ENCODE results near the gene MLIP. TPM values are rescaled to one million over a fixed set of nuclear protein-coding genes. Genes with fewer than 3 reads are reported as not detected.
"Not testable (repeated sequence)": the region's sequence is repeated elsewhere in the genome, so short reads cannot be mapped to it uniquely, and the experiment has no call there.

MLIP gene
- total RNA-seq, 1 donor from 2014 or later: 0.44 TPM

DNA sequence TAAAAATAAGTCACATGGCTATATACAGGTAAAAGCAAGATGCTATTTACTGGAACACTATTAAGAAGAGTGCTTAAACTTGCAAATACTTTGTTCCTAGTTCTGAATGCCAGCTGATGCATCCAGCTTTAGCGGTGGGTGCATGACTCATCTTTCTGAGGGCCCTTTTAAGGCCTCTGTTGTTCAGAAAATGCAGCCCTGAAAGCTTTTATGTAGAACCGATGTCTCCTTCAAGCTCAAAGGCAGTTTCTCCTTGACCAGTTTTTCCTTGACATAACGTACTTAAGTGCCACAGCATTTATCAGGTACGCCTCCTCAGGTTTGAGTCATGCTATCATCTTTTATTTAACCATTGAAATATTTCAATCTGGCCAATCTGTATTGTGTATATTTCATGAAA lies 82.8 kb downstream of the MLIP start:
- no peaks in the 10 kb centered on the region for H3K27me3 Mint-ChIP-seq (ENCODE audit: unreplicated experiment)
- TF ChIP-seq, protein P1, sequence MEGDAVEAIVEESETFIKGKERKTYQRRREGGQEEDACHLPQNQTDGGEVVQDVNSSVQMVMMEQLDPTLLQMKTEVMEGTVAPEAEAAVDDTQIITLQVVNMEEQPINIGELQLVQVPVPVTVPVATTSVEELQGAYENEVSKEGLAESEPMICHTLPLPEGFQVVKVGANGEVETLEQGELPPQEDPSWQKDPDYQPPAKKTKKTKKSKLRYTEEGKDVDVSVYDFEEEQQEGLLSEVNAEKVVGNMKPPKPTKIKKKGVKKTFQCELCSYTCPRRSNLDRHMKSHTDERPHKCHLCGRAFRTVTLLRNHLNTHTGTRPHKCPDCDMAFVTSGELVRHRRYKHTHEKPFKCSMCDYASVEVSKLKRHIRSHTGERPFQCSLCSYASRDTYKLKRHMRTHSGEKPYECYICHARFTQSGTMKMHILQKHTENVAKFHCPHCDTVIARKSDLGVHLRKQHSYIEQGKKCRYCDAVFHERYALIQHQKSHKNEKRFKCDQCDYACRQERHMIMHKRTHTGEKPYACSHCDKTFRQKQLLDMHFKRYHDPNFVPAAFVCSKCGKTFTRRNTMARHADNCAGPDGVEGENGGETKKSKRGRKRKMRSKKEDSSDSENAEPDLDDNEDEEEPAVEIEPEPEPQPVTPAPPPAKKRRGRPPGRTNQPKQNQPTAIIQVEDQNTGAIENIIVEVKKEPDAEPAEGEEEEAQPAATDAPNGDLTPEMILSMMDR (IDR thresholded peaks at IDR 0.05; ENCODE audit: partially characterized antibody, unreplicated experiment): no peak
- no peak for DNase-seq
- no peaks in the 10 kb centered on the region for H3K36me3 Mint-ChIP-seq (ENCODE audit: unreplicated experiment)
- no peak overlapping the region for H3K27ac Mint-ChIP-seq (ENCODE audit: unreplicated experiment)
- H3K9me3 Mint-ChIP-seq (ENCODE audit: unreplicated experiment): no peaks in the 10 kb centered on the region
- no peaks in the 10 kb centered on the region for H3K4me1 Mint-ChIP-seq (ENCODE audit: low read depth, unreplicated experiment)
- no peak overlapping the region for H3K4me3 Mint-ChIP-seq (ENCODE audit: unreplicated experiment)

DNA sequence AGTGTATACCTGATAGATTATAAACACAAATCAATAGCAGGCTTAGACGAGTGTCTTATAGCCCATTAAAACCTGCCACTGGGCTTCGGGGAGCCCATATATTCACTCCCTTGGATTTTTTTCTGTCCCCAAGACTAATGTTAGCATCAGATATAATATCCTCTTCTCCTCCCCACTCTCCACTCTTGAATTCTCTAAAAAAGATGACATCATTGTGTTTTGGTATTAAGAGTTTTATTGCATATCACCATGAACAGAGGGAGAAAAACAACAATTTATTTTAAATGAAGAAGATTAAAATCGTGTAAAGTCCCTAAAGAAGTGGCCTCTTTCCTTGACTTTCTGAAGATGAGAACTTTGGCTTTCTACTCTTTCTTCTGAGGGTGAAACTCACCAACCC lies 84.4 kb downstream of the MLIP start:
- H3K4me3 Mint-ChIP-seq (ENCODE audit: unreplicated experiment): no peak overlapping the region
- DNase-seq: no peak
- H3K27ac Mint-ChIP-seq (ENCODE audit: unreplicated experiment): no peak overlapping the region
- H3K27me3 Mint-ChIP-seq (ENCODE audit: unreplicated experiment): no peaks in the 10 kb centered on the region
- TF ChIP-seq, protein P1 (IDR thresholded peaks at IDR 0.05; ENCODE audit: partially characterized antibody, unreplicated experiment): no peak
- no peaks in the 10 kb centered on the region for H3K36me3 Mint-ChIP-seq (ENCODE audit: unreplicated experiment)
- no peaks in the 10 kb centered on the region for H3K9me3 Mint-ChIP-seq (ENCODE audit: unreplicated experiment)
- no peaks in the 10 kb centered on the region for H3K4me1 Mint-ChIP-seq (ENCODE audit: low read depth, unreplicated experiment)

DNA sequence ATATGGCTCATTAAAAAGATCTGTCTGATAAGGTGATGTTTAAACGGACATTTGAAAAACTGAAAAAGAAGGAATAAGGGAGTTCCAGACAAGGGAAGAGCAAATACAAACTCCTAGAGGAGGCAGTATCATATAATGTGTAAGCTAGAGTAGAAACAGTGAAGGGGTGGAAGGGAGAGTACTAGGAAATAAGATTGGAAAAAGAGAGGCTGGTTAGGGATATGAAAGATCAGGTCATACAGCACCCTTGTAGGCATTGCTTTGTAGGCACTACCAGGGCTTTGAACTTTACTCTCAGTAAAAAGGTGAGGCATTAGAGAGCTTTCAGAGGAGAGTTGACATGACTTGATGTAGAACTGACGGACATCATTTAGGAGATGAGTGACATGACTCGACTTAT lies 85.7 kb downstream of the MLIP start:
- TF ChIP-seq, protein P1 (IDR thresholded peaks at IDR 0.05; ENCODE audit: partially characterized antibody, unreplicated experiment): no peak
- Mint-ChIP-seq H3K9me3 (ENCODE audit: unreplicated experiment) (no peaks in the 10 kb centered on the region), H3K27me3 (ENCODE audit: unreplicated experiment) (no peaks in the 10 kb centered on the region), H3K36me3 (ENCODE audit: unreplicated experiment) (no peaks in the 10 kb centered on the region), H3K4me3 (ENCODE audit: unreplicated experiment) (no peak overlapping the region), H3K27ac (ENCODE audit: unreplicated experiment) (no peak overlapping the region), H3K4me1 (ENCODE audit: low read depth, unreplicated experiment) (no peaks in the 10 kb centered on the region)
- no peak for DNase-seq

DNA sequence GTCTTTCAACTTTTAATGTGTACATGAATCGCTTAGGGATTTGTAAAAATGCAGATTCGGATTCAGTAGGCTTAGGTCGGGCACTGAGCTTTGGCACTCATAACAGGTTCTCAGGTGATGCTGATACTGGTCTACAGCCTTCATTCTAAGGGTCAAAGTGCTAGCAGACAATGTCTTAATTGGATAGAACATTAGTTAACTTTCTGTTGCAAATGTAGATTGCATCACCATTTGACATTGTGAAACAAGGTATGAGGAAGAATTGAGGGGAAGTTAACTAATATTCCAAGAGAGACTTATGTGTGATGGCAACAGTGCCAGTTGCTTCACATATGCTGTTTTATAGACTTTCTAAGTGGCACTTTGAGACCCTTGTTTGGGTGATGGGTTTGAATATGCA lies 86.9 kb downstream of the MLIP start:
- Mint-ChIP-seq H3K4me3 (ENCODE audit: unreplicated experiment) (no peak overlapping the region), H3K27me3 (ENCODE audit: unreplicated experiment) (no peaks in the 10 kb centered on the region), H3K27ac (ENCODE audit: unreplicated experiment) (no peak overlapping the region), H3K9me3 (ENCODE audit: unreplicated experiment) (no peaks in the 10 kb centered on the region), H3K36me3 (ENCODE audit: unreplicated experiment) (no peaks in the 10 kb centered on the region), H3K4me1 (ENCODE audit: low read depth, unreplicated experiment) (no peaks in the 10 kb centered on the region)
- TF ChIP-seq, protein P1 (IDR thresholded peaks at IDR 0.05; ENCODE audit: partially characterized antibody, unreplicated experiment): no peak
- no peak for DNase-seq

DNA sequence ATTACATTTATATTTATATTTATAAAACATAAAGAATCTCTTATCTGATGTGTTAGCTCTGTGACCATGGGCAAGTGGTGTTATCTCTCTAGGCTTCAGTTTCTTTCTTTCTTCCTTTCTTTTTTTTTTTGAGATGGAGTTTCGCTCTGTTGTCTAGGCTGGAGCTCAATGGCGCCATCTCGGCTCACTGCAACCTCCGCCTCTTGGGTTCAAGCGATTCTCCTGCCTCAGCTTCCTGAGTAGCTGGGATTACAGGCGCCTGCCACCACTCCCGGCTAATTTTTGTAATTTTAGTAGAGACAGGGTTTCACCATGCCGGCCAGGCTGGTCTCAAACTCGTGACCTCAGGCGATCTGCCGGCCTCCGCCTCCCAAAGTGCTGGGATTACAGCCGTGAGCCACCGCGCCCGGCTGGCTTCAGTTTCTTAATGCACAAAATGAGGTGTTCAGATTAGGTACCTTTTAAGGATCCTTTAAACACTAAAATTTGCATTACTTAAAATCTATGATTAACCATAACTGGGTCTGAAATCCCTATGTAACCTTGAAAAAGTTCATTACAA lies 92.3 kb downstream of the MLIP start:
- not testable (repeated sequence) for DNase-seq; H3K27me3 Mint-ChIP-seq (ENCODE audit: unreplicated experiment); H3K36me3 Mint-ChIP-seq (ENCODE audit: unreplicated experiment); H3K9me3 Mint-ChIP-seq (ENCODE audit: unreplicated experiment); H3K4me3 Mint-ChIP-seq (ENCODE audit: unreplicated experiment); H3K4me1 Mint-ChIP-seq (ENCODE audit: low read depth, unreplicated experiment); H3K27ac Mint-ChIP-seq (ENCODE audit: unreplicated experiment)
